Gastroesophageal sphincter (tissue), 3 donors: ENCODE results near the gene NEMP2.

Experiments used
- EP300 ChIP-seq: sonication (generic); formaldehyde crosslinking; IDR thresholded peaks from one replicate; pipeline ENCODE4 v1.6.1; 2017; ENCODE audit warnings: antibody characterized with exemption, mild to moderate bottlenecking
- TF ChIP-seq, protein P1 (sequence below), 4 experiments: fragments of 200-600 bp in 2 of 4; fragments of 450-650 bp in 2 of 4; sonication (generic) in 1 of 4; IDR thresholded peaks; one replicate each; pipeline ENCODE4 v1.5.1; 2017 to 2019; ENCODE audit warnings: antibody characterized with exemption in 4 of 4, mild to moderate bottlenecking in 2 of 4, moderate library complexity in 2 of 4

DNA sequence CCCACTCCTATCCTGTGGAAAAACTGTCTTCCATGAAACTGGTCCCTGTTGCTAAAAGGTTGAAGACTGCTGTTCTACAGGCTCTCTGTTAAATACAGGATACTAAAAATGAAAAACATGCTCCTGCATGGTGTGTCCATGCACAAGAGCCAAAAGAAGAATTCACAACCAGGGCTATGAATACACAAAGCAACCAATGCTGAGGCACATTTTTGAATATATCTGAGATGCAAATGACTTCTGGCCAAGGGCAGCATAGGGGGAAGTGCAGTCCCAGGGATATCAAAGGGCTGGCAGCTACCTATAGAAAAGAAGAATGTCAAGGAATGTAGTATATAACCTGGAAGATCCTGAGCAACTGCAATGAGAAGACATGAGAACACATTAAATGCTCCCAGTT lies 6.6 kb downstream of the NEMP2 start:
- TF ChIP-seq EP300, result no peak
- TF ChIP-seq, protein P1, sequence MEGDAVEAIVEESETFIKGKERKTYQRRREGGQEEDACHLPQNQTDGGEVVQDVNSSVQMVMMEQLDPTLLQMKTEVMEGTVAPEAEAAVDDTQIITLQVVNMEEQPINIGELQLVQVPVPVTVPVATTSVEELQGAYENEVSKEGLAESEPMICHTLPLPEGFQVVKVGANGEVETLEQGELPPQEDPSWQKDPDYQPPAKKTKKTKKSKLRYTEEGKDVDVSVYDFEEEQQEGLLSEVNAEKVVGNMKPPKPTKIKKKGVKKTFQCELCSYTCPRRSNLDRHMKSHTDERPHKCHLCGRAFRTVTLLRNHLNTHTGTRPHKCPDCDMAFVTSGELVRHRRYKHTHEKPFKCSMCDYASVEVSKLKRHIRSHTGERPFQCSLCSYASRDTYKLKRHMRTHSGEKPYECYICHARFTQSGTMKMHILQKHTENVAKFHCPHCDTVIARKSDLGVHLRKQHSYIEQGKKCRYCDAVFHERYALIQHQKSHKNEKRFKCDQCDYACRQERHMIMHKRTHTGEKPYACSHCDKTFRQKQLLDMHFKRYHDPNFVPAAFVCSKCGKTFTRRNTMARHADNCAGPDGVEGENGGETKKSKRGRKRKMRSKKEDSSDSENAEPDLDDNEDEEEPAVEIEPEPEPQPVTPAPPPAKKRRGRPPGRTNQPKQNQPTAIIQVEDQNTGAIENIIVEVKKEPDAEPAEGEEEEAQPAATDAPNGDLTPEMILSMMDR (IDR thresholded peaks at IDR 0.05), result no peak
